ENCODE results near the gene SMIM20.

Gene SMIM20

DNA sequence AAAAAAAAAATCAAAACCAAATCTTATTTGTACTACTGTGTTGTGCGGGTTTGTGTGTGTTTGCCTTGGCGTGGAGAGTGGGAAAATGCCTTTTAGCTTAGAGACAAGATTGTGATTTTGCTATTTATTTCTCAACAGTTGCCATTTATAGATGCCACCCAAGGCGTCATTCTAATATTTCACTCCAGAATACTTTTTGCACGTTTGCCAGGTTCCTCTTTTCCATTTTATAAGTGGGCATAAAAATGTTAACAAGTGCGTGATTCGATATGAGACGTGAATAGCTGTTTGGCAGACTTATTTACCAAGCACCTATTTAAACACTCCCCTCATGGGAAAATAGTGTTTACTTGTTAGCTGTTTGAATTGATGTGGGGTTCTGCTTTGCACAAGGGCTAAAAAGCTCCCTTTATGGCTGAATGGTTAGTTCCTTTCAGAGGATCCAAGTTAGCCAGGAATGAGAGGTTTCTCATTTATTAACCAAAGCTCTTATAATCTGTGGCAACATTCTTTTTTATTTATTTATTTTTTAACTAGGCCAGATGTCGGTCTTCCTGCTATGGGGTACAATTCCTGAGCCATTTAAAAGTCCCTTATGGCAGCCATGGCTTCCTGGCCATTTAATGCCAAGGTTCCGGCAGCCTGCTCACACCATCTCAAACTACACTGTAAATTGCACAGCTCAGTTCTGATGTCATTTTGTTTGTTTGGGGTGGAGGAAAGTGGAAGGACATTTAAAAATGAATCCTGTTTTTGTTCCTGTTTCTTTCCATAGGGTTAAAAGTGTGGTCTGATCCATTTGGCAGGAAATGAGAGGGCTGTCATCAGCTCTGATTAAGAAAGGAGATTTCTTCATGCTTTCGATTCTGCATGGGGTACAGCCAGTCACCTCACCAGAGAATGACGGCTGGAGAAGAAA, 14.6 kb downstream of the SMIM20 start:
- peak; percentile 93 for DNase-seq

DNA sequence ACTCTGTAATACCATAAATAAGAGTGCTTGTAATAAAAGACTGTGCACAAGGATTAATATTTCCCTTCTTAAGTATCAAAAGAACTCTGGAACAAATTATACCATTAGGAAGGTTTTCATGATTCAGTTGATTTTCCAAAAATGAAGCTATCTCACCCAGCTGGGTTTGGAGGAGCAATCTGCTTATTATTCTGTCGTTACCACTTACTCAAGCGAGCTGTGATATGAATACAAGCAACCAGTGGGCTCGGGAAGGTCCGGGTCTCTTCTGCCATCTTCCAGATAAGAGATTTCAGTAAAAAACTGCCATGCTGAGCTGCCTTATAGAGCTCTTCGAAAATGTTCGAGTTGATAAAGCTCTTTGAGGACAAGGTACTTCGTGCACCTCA, 15.3 kb downstream of the SMIM20 start:
- DNase-seq: no peak

DNA sequence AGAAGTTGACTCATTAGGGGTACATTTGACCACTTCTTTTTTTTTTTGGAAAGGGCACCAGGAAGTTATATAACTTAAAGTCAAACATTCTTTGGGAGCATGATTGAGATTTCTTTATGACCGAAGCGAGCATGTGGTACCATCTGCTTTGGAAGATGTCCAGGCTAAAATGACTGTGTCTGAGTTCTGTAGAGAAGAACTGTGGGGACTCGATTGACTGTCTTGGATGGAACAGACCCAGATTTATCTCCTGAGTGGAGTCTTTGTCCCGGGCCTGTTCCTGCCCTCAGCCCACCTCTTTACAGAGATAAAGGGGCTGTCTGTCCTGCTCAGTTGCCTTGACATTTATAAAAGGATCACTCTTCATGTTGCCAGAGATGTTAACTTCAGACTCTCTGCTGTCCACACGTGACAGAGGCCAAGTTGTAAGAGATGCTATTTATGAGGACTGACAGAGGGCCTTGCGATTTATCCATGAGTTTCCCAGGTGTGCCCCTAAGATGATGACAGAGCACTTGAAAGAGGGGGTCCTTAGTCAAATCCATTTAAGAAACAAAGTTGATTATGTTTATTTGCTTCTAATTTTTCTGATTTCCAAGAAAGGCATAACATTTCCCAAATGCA, 16.8 kb downstream of the SMIM20 start:
- no peak for DNase-seq

DNA sequence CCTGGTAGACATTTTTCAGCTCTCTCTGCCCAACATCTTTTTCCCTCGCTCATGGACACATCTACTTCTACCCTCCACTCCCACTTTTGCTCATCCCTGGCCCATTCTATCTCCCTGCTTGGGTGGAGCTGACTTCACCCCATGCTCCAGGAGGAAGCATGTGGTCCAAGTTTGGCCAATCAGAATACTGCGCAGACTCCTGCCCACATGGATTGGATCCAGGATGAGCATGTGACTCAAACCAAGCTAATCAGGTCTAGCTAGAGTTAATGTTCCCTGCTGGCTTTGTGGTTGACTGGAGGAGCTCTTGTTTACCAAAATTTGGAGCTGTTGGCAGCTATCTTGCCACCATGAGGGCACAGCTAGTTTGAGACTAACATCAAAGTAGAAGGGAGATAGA, 22.7 kb downstream of the SMIM20 start:
- no peak for DNase-seq

DNA sequence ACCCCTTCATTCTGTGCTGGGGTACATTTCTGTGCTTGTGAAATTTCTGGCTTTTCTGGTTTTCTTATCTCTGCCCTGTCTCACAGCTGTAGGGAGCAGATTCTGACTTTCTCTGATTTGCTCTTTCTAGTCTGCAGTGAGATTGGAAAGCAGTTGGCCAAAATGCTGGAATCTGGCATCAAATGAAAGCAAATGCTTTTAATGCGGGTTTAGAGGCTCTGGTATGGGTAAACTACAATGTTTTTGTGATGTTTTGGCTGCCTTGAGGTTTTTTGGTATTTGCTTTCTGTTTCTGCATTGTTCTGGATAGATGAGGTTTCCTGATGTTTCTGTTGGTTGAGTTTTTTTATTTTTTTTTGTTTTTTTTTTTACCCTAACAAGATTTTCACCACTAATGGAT, 23.8 kb downstream of the SMIM20 start:
- no peak for DNase-seq

DNA sequence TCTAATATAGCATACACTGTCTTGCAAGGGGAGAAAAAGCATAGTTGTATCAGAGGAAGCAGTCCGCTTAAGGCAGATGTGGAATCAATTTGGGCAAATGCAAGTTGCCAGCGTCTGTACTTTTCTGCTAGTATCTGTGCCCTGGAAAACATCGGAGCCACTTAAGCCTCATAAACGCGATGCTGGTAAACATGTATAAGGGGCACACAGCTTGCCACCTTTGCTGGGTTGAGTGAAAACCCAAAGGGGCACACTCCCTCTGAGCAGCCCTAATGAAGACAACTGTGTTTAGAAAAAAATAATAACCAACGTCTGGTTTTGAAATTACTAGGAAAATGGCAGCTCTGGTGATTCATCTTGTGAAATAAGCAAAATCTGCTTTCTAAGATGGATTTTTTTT, 24.3 kb downstream of the SMIM20 start:
- no peak for DNase-seq

DNA sequence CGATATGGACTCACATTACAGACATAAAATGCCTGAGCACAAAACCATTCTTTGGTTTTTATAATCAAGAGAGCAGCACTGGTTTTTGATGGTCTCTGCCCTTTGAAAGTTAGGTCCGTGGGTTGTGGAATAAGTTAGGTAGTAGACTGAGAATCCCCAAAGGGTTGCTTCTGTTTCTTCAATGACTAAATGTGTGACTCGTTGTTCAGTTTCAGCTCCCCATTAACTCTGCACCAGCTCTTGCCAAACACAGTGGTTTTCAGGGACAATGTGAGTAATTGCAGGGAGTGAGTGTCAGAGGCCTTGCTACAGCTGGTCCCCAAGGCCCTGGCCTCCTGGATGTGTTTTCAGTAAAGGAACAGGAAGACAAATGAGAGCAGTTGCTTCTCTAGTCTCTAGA, 24.8 kb downstream of the SMIM20 start:
- no peak for DNase-seq

DNA sequence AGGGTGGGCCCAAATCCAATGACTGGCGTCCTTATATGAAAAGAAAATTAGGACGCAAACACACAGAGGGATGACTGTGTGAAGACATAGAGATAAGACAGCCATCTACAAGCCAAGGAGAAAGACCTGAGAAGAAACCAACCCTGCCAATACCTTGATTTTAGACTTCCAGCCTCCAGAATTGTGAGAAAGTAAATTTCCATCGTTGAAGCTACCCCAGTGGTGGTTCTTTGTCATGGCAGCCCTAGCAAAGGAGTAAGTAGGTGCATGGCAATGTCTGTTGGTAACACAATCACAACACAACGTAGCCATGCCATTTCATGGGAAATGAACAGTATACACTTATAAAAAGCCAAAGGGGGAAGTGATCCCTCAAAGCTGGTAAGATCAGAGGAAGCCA, 25.3 kb downstream of the SMIM20 start:
- no peak for DNase-seq

DNA sequence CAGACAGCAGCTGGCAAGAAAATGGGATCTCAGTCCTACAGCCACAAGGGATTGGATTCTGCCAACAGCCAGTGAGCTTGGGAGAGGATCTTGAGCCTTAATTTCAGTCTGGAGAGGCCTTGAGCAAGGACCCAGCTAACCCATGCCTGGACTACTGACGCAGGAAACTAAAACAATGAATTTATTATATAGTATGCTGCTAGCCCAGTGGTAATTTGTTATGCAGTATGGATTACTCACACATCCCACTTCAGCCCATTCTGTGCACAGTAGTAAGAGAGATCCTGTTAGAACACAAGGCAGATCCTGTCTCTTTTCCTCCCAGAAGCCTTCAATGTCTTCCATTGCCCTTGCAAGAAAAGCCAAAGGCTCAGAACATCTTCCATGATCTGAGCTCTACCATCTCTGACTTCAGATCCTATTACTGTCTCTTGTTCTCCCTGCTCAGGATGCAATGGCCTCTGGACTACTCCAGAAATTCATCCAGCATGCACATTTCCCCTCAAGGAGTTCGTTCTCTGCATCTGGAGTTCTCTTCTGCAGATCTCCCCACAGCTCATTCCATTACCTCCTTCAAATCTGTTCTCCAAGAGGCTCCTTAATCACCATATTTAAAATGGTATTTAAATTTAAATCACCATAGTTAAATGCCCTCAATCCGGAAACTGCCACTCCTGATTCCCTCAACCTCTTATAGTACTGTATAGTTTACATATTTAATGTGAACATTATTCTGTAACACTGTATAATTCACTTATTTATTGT, 27.6 kb downstream of the SMIM20 start:
- no peak for DNase-seq

DNA sequence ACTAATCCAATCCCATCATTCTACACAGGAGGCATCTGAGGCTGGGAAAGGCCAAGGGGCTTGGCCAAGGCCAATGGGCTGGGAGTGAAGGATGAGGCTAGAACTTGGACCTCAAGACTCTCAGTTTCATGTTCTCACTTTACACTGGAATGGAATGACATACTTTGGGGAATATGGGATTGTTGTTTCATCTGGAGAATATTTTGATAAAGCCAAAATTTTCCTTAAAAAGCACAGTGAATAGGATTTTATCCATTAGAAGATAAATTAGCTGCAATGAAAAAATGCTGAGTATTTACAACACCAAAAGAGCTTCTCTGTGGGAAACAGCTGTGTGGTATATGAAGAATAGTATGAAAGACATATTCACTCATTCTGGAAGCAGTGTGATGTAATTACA, 29.3 kb downstream of the SMIM20 start:
- DNase-seq: no peak

DNA sequence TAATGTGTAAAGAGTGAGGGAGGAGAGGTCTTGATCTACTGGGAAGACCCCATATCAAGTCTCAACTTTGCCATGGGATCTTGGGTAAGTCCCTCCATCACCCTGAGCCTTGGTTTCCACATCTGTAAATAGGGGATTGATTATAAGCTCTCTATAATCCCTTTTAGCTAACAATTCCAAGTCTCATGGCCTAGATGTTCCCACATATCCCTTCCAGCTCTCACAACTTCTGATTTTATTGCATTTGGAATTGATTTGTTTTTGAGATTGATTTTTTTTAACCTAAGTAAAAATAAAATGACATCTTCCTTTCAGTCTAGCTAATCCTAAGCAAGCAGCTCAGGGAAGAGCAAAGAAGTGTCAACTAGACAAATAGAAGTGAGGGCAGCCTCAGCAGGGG, 29.8 kb downstream of the SMIM20 start:
- DNase-seq: no peak

DNA sequence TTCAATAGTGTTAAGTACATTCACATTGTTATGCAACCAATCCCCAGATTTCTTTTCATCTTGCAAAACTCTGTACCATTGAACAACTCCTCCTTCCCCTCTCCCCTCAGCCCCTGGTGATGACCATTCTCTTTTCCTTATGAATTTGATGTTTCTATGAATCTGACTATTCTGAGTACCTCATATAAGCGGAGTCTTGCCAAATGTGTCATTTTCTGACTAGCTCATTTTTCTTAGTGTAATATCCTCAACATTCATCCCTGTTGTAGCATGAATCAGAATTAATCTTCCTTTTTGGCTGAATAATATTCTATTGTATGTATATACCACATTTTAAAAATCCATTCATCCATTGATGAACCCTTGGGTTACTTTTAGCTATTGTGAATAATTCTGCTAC, 34.0 kb downstream of the SMIM20 start:
- DNase-seq: no peak

DNA sequence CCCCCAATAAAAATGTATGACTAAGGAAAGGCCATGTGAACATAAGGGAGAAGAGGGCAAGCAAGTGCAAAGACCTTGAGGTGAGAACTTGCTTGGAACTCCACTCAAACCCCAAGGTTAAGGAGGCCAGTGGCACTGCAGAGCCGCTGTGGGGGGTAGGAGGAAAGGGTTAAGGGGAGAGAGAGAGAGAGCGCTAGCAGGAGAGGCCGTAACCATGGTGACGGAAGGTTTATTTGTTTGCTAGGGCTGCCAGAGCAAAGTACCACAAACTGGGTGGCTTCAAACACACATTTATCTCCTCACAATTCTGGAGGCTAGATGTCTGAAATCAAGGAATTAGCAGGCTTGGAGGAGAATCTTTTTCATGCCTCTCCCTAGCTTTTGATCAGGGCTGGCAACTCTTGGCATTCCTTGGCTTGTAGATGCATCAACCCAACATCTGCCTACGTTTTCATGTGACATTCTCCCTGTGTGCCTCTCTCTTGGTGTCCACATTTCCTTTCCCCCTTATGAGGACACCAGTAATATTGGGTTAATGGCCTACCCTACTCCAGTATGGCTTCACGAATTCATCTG, 35.2 kb downstream of the SMIM20 start:
- DNase-seq: no peak

DNA sequence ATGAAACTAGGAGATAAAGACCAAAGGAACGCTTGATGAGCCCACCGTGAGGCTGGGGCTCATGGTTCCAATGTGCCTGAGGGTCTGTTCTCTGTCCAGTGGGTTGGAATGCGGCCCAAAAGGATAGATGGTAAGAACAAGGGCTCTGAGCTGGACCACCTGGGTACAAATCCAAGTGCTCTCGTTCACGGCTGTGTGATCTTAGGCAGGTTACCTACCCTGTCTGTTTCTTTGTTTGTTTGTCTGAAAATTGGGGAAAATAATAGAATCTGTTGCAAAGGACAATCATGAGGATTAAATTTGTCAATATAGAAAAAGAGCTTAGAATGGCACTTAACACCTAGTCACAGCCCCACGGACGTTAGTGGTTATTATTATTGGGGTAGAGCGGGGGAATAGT, 36.0 kb downstream of the SMIM20 start:
- DNase-seq: no peak

DNA sequence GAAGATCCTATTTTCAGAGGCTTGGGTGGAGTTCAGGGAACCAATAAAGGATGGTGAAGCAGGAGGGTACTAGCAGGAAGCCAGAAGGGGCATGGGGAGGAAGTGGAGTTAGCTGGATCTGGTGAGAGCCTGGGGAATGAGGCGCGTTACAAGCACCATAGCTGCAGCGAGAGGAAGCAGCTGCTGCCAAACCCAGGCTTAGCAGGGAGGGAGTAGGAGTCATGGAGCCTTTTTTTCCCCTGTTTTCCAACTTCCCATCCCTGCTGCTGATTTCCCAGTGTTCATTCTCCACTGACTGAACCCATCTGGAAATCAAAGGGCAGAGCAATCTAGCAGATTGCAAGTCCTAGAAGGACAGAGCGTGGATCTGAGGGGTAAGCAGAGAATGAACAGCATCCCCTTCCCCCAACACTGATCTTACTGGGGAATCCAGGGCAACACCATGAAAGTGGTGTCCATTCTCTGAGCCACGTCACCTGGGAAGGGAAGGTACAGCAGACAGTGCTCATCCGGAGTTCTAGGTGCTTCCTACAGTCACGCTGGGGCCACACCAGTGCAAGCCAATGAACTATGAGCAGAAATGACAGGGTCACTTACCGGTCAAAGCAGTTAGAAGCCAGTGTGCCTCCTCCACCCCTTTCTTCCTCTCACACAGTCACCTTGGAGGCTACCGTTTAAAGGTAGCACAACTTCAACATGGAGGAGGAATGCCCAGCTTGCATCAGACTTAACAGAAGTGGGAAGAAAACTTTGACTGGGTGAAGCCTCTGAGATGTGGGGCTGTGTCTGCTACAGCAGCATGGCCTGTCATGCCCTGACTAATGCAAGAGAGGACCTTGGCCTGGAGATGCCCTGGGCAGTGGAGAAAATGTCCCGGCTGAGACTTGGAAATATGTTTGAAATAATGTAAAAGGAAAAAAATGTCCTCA, 36.7 kb downstream of the SMIM20 start:
- no peak for DNase-seq

DNA sequence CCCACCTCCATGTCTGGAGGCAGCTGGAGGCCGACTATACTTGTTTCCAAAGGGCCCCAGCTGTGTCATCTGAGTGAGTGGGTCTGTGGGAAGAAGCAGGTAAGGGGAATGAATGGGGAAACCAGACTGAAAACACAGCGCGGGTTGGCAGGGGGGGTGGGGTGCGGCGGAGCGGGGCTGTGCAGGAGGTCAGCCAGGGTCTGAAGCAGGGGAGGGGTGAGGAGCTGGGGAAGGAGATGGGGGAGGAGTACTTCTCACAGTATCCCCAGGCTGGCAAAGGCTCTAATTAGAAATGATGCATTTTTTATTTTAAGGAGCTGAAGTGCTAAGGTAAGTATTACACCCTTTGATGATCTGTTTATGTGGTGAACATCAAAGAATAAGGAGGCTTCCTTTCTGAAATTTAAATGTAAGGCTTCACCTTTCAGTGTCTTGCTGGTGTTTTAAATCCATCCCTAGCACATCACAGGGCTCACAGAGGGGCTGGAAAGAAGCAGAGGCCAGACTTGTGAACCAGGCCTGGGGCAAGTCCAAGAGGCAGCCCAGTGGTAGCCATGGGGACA, 37.5 kb downstream of the SMIM20 start:
- no peak for DNase-seq

DNA sequence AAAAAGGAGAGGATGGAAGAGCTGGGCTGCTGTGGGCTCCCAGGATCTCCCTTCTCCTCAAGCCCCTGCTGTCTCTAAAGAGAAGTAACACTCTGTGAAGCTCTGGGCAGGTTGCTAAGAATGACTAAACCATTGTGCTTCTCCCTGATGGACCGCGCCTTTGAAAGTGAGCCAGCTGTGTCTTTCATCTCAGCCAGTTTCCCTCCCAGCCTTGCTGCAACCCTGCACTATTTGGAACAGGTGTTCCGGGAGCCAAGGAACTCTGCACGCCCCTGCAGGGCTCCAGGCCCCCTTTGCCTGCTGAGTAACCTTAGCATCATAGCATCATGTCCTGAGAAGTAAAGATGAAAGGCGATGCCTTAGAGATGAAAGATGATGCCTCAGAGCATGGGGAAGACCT, 39.7 kb downstream of the SMIM20 start:
- DNase-seq: no peak

DNA sequence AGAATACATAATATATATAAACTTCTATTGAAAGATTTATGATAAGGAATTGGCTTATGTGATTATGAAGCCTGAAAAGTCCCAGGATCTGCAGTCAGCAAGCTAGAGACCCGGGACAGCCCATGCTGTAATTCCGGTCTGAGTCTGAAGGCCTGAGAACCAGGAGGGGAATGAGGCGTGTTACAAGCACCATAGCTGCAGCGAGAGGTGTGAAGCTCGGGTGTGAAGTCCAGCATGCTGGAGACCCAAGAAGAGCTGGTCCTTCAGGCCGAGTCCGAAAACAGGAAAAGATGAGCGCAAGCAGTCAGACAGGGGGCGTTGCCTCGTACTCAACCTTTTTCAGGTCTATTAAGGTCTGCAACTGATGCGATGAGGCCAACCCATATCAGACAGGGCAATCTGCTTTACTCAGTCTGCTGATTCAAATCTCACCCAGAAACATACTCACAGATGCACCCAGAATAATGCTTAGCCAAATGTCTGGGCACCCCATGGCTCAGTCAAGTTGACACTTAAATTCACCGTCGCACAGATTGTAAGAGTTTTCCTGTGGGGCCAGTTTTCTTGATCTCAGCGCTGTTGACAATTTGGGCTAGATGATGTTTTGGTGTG, 40.4 kb downstream of the SMIM20 start:
- no peak for DNase-seq

DNA sequence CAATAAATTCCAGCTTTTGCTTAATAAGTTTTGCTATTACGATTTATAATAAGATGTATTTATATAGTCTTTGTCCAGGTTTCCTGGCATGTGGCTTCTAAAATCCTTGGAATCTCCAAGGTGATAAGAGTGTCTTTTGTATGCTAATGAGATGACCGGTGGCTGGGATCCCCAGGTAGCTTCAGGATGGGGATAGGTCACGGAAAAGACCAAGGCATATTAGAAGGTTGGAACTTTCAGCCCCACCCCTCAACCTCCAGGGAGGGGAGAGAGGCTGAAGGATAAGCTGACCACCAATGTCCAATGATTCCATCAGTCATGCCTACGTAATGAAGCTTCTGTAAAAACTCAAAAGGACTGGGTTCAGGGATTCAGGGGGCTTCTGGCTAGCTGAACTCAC, 41.7 kb downstream of the SMIM20 start:
- no peak for DNase-seq

DNA sequence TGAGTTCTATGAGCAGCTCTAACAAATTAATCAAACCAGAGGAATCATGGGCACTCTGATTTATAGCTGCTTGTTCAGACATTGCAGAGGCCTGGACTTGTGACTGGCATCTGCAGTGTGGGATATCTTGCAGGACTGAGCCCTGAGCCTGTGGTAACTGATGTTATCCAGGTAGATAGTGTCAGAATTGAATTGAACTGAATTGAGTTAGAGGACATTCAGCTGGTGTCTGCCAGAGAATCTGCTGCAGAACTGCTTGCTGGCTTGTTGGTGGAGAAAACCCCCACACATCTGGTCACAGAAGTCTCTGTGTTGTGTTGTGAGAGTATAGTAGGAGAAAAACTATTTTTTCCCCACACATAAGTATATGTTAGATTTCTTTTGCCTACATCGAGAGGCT, 42.2 kb downstream of the SMIM20 start:
- DNase-seq: no peak

DNA sequence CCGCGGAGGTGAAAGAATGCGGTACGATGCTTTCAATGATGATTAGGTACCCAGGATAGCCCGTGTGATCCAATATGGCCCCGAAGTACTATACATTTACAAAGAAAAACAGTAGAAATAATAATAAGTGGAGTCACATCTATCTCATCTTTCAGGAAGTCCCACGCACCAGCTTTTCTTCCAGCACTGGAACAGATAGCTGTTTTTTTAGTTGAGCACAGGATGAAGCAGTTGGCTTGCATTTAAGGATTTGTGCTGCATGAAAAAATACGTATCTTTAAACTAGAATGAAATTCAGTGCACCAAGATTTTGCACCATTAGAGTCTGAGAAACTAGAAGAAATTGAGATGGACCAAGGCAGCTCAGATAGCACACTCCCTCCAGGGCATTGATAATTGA, 44.1 kb downstream of the SMIM20 start:
- no peak for DNase-seq

DNA sequence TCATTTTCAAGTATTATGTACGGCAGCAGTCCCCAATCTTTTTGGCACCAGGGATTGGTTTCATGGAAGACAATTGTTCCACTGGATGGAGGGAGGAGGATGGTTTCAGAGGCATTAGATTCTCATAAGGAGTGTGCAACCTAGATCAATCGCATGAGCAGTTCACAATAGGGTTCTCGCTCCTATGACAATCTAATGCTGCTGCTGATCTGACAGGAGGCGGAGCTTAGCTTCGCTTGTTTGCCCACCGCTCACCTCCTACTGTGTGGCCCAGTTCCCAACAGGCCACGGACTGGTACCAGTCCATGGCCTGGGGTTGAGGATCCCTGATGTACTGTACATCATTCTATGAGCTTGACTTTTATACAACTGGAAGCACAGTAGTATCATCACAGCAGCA, 48.4 kb downstream of the SMIM20 start:
- no peak for DNase-seq

Data from NCI-H1436 treated with DMSO at 0.1 percent for 48 hours (cell line).